Measurements from ENCODE around the gene ALKBH3.

ALKBH3 gene

GRCh38 chr11:43942662-43943371 is 62.2 kb downstream of the ALKBH3 start:
- FAIRE-seq = no peak

DNA sequence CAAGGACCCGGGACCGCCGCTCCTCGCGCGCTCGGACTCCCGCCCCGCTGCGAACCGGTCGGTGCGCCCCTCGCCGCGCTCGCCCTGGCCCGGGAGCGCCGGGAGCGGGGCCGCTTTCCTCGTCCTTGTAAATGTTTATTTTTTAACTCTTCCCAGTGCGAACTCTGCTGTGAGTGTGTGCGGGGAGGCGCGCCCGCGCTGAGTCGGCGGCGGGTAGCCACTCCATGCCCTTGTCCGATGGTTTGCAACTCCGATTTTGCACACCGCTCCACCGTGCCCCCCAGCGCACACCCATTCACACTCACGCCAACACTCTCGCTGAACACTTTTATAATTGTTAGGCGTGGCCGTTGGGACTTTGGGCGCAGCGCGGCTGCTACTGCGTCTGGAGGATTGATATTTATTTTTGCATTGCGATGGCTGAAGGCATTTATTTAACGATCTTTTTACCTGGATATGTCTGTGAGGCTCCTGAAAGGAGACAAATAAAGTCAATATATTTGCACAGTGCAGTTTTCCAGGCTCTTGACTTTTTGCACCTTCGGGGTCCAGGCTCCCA is 62.8 kb downstream of the ALKBH3 start:
- FAIRE-seq = no peak

DNA sequence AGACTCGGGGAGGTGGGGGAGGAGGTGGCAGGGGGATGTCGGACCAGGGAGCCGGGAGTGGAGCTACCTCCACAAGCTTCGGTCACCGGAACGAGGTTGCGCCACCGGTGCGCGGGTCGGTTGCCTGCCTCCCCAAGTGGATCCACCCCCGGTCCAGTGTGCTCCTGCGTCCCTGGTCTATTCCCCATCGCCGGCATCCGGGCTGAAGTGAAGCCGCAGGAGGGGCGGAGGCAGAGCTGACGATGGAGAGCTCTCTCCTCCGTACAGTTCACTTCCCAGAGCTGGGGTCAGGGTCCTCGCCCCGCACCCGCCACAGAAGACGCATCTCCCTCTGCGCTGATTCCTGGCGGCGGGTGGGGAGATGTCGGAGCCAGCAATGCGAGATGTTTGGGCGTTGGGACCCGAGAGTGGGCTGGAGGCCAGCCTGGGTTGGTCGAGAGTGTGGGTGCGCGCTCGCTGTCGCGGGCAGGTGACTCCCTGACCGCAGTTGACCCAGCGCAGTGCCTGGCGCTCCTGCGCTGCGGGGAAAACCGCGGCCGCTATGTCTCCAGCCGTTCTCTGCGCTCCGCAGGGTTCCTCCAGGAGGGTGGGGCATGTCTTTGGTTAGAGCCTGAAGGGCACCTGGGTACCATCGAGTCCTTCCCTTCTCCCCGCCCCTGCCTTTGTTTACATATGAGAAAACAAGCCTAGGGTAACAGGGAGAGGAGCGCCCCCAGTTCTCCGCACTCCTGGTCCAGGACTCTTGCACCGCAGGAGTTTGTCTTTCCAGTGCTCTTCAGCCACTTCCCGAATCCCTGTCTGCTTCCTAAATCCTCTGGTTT is 63.5 kb downstream of the ALKBH3 start:
- FAIRE-seq = no peak

DNA sequence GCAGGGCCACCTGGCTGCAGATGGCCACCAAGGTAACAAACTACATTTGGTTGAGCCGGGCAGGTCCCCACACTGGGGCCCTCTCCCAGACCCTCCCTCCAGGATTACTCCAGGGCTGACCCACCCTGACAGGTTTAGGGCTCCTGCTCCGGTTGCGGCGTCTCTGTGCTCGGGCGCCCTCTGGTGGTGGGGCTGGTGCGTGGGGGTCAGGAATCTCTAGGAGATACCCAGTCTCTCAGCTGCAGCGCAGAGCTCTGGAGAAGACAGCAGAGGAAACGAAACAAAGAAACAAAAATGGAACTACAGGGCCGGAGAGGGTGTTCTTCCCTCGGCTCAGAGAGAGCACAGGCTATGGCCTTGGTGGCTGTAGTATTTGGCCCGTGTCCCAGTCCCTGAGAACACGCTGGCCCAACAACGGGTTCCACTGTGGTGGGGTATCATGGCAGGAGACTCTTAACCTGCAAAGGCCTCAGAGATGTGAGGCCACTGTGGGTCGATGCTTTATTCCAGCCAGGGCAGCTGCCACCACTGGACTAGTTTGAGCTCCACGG is 64.2 kb downstream of the ALKBH3 start:
- no peak for FAIRE-seq

DNA sequence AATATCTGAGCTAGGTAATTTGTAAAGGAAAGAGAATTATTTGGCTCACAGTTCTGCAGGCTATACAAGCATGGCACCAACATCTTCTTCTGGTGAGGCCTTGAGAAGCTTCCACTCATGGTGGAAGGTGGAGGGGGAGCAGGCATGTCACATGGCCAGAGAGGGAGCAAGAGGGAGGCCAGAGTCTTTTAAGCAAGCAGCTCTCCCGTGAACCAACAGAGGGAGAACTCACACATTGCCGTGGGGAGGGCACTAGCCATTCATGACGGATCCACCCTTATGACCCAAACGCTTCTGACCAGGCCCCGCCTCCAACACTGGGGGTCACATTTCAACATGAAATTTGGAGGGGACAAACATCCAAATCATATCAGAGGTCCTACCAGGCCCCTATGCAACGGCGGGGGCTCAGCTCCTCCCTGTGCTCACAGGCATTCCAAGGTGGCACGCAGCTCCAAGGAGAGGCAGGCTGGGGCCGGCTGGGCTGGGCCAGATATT is 66.4 kb downstream of the ALKBH3 start:
- no peak for FAIRE-seq

GRCh38 chr11:43947815-43948214 is 67.2 kb downstream of the ALKBH3 start:
- no peak for FAIRE-seq

GRCh38 chr11:43948341-43949225 is 68.0 kb downstream of the ALKBH3 start:
- FAIRE-seq = no peak

GRCh38 chr11:43950311-43950855 is 69.8 kb downstream of the ALKBH3 start:
- FAIRE-seq = no peak

- no peak for FAIRE-seq
These were observed 70.6 kb downstream of the ALKBH3 start for GRCh38 chr11:43951231-43951630.

DNA sequence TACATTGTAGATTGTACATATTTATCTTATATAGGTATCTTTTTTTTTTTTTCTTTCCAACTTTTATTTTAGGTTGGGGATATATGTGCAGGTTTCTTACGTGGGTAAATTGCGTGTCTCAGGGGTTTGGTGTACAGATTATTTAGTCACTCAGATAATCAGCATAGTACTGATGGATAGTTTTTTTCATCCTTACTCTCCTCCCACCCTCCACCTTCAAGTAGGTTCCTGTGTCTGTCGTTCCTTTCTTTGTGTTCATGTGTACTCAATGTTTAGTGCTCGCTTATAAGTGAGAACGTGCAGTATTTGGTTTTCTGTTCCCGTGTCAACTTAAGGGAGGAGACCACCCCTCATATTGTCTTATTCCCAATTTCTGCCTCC is 71.4 kb downstream of the ALKBH3 start:
- no peak for FAIRE-seq

DNA sequence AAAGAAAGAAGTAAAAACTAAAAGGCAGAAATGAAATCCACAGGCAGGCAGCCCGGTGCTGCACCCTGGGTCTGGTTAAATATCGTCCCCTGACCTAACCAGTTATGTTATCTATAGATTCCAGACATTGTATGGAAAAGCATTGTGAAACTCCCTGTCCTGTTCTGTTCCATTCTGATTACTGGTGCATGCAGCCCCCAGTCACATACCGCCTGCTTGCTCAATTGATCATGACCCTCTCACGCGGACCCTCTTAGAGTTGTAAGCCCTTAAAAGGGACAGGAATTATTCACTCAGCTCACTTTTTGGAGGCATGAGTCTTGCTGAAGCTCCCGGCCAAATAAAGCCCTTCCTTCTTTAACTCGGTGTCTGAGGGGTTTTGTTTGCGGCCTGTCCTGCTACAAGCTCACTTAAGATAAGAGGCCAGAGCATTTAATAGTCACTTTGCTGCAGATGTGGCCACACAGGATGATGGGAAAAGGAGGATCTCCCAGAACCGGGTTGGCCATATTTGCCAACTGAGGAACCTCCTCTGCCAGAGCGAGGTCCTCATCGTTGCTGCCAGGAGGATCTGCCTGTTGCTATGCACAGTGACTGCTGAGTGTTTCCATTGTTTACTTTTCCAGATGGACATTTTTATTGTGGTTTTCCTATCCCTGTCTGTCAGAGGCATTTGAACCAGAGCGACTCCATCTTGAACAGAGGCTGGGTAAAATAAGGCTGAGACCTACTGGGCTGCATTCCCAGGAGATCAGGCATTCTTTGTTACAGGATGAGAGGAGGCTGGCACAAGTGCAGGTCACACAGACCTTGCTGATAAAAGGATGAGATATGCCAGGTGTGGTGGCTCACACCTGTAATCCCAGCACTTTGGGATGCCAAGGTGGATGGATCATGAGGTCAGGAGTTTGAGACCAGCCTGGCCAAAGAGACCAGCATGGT is 72.0 kb downstream of the ALKBH3 start:
- FAIRE-seq = no peak

DNA sequence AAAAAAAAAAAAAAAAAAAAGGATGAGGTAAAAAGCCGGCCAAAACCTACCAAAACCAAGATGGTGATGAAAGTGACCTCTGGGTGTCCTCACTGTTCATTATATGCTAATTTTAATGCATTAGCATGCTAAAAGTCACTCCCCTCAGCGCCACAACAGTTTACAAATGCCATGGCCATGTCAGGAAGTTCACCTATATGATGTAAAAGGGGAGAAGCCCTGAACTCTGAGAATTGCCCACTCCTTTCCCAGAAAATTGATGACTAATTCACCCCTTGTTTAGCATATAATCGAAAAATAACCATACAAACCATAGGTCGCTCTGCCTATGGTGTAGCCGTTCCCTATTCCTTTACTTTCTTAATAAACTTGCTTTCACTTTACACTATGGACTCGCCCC is 72.9 kb downstream of the ALKBH3 start:
- no peak for FAIRE-seq

GRCh38 chr11:43954241-43954640 is 73.6 kb downstream of the ALKBH3 start:
- no peak for FAIRE-seq

GRCh38 chr11:43955381-43956118 is 74.9 kb downstream of the ALKBH3 start:
- FAIRE-seq = no peak

DNA sequence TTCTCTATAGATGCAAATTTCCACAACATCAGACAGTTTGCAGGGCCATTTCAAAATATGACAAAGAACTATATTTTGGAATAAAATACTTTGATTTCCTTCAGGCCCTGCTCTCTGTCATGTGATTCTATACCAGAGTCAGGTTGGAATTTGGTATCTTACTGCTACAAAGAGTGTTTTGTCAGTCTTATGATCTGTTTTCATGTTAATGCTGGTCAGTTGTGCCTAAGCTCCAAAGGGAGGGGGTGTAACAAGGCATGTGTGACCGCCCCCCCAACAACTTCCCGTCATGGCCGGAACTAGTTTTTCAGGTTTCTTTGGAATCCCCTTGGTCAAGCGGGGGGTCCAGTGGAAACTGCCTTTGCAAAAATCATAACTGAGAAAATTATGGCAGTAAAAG is 76.9 kb downstream of the ALKBH3 start:
- no peak for FAIRE-seq

GRCh38 chr11:43959321-43959995 is 78.8 kb downstream of the ALKBH3 start:
- no peak for FAIRE-seq

DNA sequence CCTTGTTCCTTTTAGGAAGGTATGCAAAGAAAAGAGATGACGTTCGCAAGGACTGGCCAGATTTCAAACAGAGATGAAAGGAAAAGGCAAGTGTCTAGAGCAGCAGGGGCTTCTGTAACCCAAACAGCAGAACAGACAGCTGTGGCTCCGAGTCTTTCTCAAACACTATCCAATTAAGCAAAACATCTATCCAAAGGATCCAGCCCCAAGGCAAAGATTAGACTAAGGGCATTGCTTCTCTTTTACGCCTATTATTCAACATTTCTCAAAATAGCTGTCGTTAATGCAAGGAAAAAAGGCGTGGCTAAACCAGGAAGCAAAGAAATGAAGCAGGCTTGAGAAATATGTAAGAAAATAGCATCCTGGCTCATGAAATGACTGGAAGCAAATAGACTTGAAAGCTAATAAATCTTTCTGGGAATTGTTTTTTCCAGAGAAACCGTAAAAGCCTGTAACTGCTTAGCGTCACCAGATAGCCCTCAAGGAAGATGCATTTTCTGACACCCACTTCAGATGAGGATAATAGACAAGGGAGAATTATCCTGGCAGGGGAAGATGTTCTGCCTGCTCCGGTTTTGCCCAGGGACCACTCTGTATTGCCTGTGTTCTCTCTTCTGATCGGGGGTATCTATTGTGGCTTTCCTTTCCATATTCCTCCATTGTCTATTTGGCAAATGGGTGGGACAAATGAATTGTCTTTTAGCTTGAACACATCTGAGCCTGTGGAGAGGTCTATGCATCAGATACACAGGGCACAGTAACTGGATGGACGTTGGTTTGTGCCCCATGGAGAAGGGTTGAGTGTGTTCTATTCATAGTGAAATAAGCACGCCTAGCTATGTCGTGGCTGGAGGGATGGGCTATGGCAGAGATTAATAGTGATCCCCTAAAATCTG is 82.0 kb downstream of the ALKBH3 start:
- FAIRE-seq = no peak

GRCh38 chr11:43963279-43963620 is 82.6 kb downstream of the ALKBH3 start:
- no peak for FAIRE-seq

DNA sequence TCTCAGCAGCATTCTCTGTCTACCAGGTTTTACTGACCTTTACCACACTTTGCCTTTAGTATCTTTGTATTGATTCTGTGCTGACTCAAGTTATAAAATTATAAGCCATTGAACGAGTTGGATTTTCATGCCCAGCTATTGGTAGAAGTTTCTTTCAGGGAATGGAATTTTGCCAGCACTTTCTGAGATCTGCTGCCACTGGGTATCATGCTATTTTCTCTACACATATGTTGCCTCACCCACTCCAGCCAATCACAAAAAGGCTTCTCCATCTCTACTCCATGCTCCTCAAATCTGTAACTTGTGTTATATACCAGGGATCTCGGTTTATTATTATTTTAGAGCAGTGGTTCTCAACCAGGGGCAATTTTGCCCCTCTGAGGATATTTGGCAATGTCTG is 87.0 kb downstream of the ALKBH3 start:
- no peak for FAIRE-seq

All from TTC549 (cell line).